Colonic mucosa (tissue), 4 donors: ENCODE results near the gene ABLIM2. TPM values are rescaled to one million over a fixed set of nuclear protein-coding genes. Genes with fewer than 3 reads are reported as not detected.

Experiments
- DNase-seq: peaks from one replicate; pipeline ENCODE4 v3.0.0-alpha.2; 2020
- H3K27ac ChIP-seq: fragments of 200-600 bp; one replicate; pipeline ENCODE4 v1.8.0; 2021
- H3K27me3 ChIP-seq: fragments of 200-600 bp; one replicate; pipeline ENCODE4 v1.8.0; 2021
- H3K36me3 ChIP-seq: fragments of 200-600 bp; one replicate; pipeline ENCODE4 v1.8.0; 2021
- H3K4me1 ChIP-seq: fragments of 200-600 bp; one replicate; pipeline ENCODE4 v1.8.0; 2021; ENCODE audit warnings: mild to moderate bottlenecking
- H3K4me3 ChIP-seq: fragments of 200-600 bp; one replicate; pipeline ENCODE4 v1.8.0; 2021
- H3K9ac ChIP-seq, 2 donors: one replicate each; pipeline ENCODE4 v1.7.0; 2013; ENCODE audit warnings: control low read depth in 2 of 2, low read depth in 2 of 2, low read length in 2 of 2
- H3K9me3 ChIP-seq: fragments of 200-600 bp; one replicate; pipeline ENCODE4 v1.8.0; 2021
- intact Hi-C: fragments of 100-400 bp; cut with DNase I; formaldehyde crosslinking; loops from one replicate; pipeline ENCODE4 v1.14.1; 2022
- total RNA-seq, 2 donors: library from RNA; stranded (reverse); fragmentation: NEBNext Ultra II Directional in 1 of 2; extraction: Animal tissue kit (Norgen Biotek cat#: 25700) in 1 of 2; gene quantifications; one replicate each; pipeline ENCODE4 v1.2.1, GENCODE V29; 2021
- TF ChIP-seq, protein P1 (sequence below): fragments of 200-600 bp; IDR thresholded peaks from one replicate; pipeline ENCODE4 v1.8.0; 2022; ENCODE audit warnings: antibody characterized with exemption, mild to moderate bottlenecking
- donor health status: healthy.
- donor health status: DM: no; HTN: no; CAD: no.
- donor health status: DM: no; HTN: no; CAD: no.

ABLIM2 gene
- total RNA-seq, 2 donors from 2014 or later: 11.1 to 11.5 TPM

DNA sequence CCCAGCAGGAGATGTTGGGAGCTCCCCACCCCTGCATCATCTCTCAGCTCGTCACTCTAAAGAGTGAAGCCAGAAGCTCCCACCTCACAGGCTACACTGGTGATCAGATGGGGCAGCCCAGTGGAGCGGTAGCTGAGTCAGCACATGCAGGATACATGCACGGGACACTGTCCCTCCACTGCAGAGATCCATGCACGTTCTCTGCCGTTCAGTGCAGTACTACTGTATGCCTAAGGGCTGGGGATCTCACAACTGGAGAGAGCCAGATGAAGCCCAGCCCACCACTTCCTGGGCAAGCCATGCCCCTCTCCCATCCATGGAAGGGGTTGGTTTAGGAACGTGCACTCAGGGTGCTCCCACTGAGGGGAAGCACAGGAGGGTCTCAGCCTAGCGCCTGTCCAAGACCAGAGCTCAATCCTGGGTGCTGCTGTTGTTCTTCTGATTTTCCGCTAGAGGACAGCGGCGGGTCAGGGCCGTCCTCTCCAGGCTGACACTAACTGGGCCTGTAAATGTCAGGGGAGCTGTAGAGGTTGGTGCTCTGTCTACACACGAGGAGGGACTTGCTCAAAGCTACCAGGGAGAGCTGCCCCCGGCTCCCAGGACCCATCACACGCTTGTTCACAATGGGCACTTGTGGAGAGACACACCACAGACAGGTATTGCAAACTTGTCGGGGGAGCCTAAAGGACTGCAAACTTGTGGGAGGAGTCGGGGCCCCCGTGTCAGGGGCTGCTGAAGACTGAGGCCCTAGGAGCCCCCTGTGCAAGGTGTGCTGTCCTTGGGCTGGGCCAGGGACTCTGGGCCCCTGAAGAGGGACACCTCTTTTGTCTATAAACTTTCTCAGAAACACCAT is 18.2 kb upstream of the ABLIM2 start:
- Histone ChIP-seq H3K36me3 (no peaks in the 10 kb centered on the region), H3K9me3 (no peaks in the 10 kb centered on the region), H3K27me3 (no peaks in the 10 kb centered on the region), H3K4me3 (no peak overlapping the region), H3K9ac (no peak overlapping the region), H3K27ac (no peak overlapping the region), H3K4me1 (no peaks in the 10 kb centered on the region)
- intact Hi-C loops: no loop called here
- no peak for DNase-seq
- TF ChIP-seq, protein P1, sequence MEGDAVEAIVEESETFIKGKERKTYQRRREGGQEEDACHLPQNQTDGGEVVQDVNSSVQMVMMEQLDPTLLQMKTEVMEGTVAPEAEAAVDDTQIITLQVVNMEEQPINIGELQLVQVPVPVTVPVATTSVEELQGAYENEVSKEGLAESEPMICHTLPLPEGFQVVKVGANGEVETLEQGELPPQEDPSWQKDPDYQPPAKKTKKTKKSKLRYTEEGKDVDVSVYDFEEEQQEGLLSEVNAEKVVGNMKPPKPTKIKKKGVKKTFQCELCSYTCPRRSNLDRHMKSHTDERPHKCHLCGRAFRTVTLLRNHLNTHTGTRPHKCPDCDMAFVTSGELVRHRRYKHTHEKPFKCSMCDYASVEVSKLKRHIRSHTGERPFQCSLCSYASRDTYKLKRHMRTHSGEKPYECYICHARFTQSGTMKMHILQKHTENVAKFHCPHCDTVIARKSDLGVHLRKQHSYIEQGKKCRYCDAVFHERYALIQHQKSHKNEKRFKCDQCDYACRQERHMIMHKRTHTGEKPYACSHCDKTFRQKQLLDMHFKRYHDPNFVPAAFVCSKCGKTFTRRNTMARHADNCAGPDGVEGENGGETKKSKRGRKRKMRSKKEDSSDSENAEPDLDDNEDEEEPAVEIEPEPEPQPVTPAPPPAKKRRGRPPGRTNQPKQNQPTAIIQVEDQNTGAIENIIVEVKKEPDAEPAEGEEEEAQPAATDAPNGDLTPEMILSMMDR: peak; percentile 85

DNA sequence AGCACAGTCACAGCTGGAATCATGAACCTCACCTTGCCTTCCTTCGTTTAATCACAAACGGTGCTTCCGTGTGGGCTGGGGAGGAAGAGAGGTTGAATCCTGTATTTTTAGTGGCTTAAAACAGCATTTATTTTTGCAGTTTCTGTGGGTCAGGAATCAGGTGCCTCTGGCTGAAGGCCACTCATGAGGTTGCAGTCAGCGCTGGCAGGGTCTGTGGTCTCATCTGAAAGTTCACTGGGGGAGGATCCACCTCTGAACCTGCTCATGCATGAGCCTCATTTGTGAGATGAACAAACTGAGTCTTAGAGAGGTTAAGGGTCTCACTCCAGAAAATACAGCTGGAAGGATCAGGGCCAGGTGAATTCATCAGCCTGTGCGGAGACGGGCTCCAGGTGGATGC is 17.1 kb upstream of the ABLIM2 start:
- Histone ChIP-seq H3K4me3 (no peak overlapping the region), H3K27ac (no peak overlapping the region), H3K27me3 (no peaks in the 10 kb centered on the region), H3K4me1 (no peaks in the 10 kb centered on the region), H3K36me3 (no peaks in the 10 kb centered on the region), H3K9ac (no peak overlapping the region), H3K9me3 (no peaks in the 10 kb centered on the region)
- DNase-seq: no peak
- intact Hi-C loops: no loop called here
- TF ChIP-seq, protein P1: no peak

GRCh38 chr4:8174970-8175369 is 16.4 kb upstream of the ABLIM2 start:
- H3K9ac ChIP-seq: no peak overlapping the region
- TF ChIP-seq, protein P1: no peak
- H3K36me3 ChIP-seq: no peaks in the 10 kb centered on the region
- DNase-seq: no peak
- H3K9me3 ChIP-seq: no peaks in the 10 kb centered on the region
- no peaks in the 10 kb centered on the region for H3K27me3 ChIP-seq
- no peak overlapping the region for H3K4me3 ChIP-seq
- intact Hi-C loops: no loop called here
- no peak overlapping the region for H3K27ac ChIP-seq
- H3K4me1 ChIP-seq: no peaks in the 10 kb centered on the region

DNA sequence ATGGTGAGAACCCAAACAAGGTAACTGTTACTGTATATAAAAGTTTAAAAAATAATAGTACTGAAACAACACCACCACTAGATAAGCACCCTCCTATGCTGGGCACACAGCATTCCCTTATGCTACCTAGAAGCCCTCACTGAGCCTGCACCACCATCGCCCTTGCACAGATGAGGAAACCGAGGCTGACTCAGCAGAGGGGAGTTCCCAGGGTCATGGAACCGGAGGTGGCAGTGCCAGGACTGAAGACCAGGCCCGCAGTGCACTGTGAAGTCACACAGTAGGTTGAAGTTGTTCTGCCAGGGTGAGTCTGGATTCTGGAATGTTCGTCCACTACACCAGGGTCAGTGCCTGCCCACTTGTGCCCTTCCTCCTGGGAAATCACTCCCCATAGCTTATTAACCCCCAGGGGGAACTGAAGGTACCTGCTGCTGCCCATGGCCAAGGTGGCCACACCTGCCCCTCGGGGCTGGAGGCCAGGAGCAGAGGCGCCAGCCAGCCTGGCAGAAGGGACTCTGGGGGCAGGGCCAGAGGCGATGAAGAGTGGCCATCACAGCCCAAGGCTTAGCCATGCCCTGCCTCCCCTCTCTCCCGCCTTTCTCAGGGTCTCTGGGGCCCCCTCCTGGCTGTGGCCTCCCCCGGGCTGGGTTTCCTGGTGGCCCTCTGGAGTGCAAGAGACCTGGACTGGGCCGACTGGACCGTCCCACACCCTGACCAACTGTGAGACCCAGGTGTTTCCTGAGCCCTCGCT is 15.1 kb upstream of the ABLIM2 start:
- no peak overlapping the region for H3K9ac ChIP-seq
- intact Hi-C loops: no loop called here
- H3K4me1 ChIP-seq: no peaks in the 10 kb centered on the region
- DNase-seq: no peak
- H3K27ac ChIP-seq: no peak overlapping the region
- TF ChIP-seq, protein P1: no peak
- H3K27me3 ChIP-seq: no peaks in the 10 kb centered on the region
- H3K36me3 ChIP-seq: no peaks in the 10 kb centered on the region
- no peaks in the 10 kb centered on the region for H3K9me3 ChIP-seq
- H3K4me3 ChIP-seq: no peak overlapping the region

GRCh38 chr4:8171984-8172924 is 13.6 kb upstream of the ABLIM2 start:
- Histone ChIP-seq H3K4me3 (no peak overlapping the region), H3K9ac (no peak overlapping the region), H3K27ac (no peak overlapping the region), H3K27me3 (no peaks in the 10 kb centered on the region), H3K4me1 (no peaks in the 10 kb centered on the region), H3K9me3 (no peaks in the 10 kb centered on the region), H3K36me3 (no peaks in the 10 kb centered on the region)
- TF ChIP-seq, protein P1: no peak
- intact Hi-C loops: no loop called here
- no peak for DNase-seq
